ENCODE data around the gene KIRREL3.

KIRREL3 gene

GRCh38 chr11:126808296-126808695 lies 192.3 kb downstream of the KIRREL3 start:
- no peak overlapping the region for H3K27ac ChIP-seq
- no peak for TF ChIP-seq ZFX (IDR thresholded peaks at IDR 0.05)
- no peak for TF ChIP-seq CTCF (conservative IDR thresholded peaks at IDR 0.05)

DNA sequence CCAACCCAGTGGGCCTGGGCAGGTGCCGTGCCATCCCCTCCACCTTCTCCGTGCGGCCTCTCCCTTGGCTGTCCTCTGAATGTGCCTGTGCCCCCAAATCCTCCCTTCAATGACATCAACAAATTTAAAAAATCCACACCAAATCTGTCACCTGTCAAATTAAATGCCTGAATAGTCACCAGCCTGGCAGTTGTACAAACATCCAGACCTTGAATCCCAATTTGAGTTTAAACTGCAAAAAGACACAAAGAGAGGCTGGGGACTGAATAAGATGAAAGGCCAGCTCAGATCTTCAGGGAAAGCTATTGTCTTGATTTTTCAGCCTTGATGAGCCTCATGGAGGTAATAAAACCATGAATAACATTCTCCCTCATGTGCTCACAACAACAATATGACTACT lies 194.7 kb downstream of the KIRREL3 start:
- no peak for TF ChIP-seq CTCF (conservative IDR thresholded peaks at IDR 0.05)
- no peak for TF ChIP-seq ZFX (IDR thresholded peaks at IDR 0.05)
- no peak overlapping the region for H3K27ac ChIP-seq

DNA sequence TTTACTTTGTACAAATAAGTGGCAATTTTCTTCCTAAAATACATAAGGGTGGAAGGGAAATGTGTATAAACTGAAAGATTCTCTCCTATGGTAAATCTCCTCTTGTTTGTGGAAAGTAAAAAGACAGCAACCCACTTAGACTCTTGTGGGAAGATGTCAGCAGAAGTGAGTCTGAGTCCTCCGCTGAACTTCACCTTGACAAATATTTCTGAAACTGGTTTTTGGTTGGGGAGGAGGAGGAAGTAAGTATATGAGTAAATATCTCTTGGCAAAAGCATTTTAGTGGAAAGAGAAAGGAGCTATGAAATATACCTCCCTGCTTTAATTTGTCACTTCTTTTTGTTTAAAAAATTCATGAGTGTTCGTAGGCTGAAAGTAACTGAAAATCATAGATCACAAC lies 196.2 kb downstream of the KIRREL3 start:
- TF ChIP-seq CTCF (conservative IDR thresholded peaks at IDR 0.05) = no peak
- TF ChIP-seq ZFX (IDR thresholded peaks at IDR 0.05) = no peak
- no peak overlapping the region for H3K27ac ChIP-seq

DNA sequence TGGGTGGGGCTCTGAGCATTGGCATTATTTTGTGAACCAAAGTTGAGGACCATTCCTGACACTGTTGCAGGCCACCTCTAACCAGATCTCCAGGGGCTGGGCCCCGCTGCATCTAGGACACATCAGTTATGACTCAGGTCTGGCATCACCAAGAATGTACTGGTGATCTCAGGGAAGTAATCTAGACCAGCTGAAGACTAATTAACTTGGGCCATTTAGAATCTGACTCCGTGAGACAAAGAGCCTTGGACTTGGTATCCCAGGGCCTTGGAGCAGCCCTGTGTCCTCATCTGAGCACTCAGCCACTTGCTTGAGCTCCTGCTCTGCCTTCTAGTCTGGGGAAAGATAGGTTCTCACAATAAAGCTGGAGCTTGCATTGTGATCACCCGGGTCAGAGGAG lies 200.6 kb downstream of the KIRREL3 start:
- no peak overlapping the region for H3K27ac ChIP-seq
- TF ChIP-seq ZFX (IDR thresholded peaks at IDR 0.05) (no peak), CTCF (conservative IDR thresholded peaks at IDR 0.05) (no peak)

- no peak overlapping the region for H3K27ac ChIP-seq
- TF ChIP-seq CTCF (conservative IDR thresholded peaks at IDR 0.05) (no peak), ZFX (IDR thresholded peaks at IDR 0.05) (no peak)
These were observed 203.0 kb downstream of the KIRREL3 start for GRCh38 chr11:126797457-126798169.

- no peak overlapping the region for H3K27ac ChIP-seq
- TF ChIP-seq CTCF (conservative IDR thresholded peaks at IDR 0.05) = no peak
- no peak for TF ChIP-seq ZFX (IDR thresholded peaks at IDR 0.05)
These were observed 207.0 kb downstream of the KIRREL3 start for GRCh38 chr11:126793596-126793995.

GRCh38 chr11:126791991-126792390 lies 208.6 kb downstream of the KIRREL3 start:
- H3K27ac ChIP-seq = no peak overlapping the region
- TF ChIP-seq ZFX (IDR thresholded peaks at IDR 0.05) (no peak), CTCF (conservative IDR thresholded peaks at IDR 0.05) (no peak)
